NCI-H2081 treated with DMSO at 0.1 percent for 48 hours (cell line): ENCODE data around the gene PRPF6.
"Not testable (repeated sequence)": the region's sequence is repeated elsewhere in the genome, so short reads cannot be mapped to it uniquely, and the experiment has no call there.

ENCODE experiments used
- DNase-seq: peaks from one replicate; lab custom pipeline; 2025; lab: John Stamatoyannopoulos, UW

The PRPF6 gene

DNA sequence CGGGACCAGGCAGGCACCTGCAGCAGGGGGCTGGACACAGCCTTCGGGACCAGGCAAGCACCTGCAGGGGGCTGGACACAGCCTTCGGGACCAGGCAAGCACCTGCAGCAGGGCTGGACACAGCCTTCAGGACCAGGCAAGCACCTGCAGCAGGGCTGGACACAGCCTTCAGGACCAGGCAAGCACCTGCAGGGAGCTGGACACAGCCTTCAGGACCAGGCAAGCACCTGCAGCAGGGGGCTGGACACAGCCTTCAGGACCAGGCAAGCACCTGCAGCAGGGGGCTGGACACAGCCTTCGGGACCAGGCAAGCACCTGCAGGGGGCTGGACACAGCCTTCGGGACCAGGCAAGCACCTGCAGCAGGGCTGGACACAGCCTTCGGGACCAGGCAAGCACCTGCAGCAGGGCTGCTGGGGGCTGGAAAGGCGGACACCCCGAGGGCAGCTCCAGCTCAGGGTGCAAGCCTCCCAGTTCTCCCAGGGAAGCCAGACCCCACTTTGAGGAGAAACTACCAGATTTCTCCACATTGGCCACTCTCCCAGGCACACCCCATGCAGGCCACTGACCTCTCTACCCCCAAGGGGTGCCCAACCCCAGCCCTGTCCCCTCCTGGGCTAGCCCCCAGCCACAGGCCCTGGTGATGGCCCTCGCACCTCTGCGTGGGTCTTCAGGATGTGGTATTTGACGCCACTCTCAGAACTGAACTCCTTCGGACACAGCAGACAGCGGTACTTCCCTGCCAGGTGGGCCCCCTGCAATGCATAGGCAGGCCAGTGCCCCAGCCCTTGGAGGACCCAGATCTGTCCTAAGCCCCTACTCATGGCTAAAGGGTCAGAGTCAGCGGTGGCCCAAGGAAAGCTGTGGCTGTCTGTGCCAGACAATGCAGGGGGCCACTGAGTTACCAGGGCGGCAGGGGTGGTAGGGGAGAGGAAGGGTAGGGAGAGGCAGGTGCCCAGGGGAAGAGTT, 20.0 kb upstream of the PRPF6 start:
- DNase-seq: not testable (repeated sequence)

DNA sequence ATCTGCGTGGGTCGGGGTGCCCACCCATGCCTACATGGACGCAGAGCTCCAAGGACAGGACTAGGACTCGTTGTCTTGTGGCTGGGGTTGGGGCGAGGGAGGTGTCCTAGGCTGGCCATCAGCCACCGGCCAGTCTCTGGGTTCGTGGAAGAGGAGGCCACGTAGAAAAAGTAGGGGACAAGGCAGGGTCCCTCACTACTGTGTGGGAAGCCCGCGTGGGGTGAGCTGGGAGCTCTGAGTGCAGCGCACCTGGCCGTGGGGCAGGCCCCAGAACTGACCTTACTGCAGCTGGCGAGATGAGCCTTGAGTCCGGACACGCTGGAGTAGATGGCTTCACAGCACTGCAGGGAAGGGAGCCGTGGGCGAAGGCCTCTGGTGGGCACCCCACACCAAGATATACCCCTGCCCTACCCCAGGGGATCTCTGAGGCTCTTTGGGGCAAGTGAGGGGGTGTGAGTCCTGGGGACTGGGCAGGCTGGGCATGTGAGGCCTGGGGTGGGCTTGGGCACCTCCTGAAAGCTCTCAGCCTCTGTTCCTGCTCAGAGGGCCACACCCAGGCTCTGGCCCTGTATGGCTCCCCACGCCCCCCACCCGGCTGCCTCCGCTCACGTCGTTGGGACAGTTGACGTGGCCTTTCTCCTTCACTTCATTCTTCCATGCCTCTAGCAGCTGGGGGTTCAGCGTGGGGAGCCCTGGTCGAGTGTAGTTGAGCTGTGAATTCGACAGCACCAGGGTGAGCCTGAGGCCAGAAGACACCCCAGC, 19.1 kb upstream of the PRPF6 start:
- DNase-seq: no peak

DNA sequence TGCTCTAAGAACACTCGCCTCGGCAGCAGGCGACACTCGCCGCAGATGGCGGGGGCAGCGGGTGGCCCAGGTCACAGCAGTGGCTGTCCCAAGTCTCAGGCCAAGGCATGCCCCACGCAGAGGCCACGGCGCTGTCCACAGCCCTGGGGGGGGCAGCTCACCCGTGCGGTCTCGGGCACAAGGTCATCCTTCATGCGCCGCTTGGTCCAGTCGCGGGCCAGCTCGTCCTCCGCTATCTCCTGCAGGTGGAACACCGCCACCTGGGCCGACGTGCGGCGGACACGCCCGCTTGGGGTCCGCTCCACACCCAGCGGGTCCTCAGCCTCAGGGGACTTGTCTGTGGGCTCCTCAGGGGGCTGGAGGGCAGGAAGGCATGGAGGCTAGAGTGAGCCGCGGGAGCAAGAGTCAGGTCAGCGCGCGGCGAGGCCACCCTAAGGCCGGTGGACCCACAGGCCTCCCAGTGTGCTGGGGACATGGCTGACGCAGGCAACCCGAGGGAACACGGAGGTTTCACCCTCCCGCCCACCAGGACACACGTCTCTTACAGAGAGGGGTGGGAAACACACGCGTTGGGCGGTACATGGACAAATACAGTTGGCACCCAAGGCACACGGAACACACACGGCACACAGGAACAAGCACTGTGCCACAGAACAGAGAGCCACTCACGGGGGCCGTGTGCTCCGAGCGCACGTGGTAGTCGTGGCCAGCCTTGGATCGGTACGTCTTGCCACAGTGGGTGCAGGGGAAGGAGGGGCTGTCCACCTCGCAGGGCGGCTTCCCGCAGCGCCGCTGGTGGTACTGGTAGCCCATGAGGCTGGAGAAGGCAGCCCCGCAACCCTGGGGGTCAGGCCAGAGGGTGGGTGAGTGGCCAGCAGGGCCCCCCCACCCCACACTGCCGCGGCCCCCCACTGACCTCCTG, 18.2 kb upstream of the PRPF6 start:
- no peak for DNase-seq

DNA sequence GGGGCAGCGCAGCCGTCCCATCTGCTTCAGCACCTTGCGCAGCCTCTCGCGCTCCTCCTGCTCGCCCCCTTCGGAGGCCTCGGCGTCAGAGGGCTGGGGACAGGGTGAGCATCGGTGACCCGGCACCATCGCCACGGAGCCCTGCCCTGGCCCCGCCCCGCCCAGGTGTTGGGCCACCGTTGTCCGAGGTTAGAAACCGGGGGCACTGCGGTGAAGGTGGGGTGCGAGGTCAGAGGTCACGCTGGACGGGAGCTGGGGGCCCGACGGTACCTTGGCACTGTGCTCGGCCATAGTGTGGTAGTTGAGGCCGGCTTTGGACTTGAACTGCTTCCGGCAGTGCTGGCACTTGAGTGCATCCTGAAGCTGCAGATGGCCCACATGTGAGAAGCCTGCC, 17.6 kb upstream of the PRPF6 start:
- no peak for DNase-seq

DNA sequence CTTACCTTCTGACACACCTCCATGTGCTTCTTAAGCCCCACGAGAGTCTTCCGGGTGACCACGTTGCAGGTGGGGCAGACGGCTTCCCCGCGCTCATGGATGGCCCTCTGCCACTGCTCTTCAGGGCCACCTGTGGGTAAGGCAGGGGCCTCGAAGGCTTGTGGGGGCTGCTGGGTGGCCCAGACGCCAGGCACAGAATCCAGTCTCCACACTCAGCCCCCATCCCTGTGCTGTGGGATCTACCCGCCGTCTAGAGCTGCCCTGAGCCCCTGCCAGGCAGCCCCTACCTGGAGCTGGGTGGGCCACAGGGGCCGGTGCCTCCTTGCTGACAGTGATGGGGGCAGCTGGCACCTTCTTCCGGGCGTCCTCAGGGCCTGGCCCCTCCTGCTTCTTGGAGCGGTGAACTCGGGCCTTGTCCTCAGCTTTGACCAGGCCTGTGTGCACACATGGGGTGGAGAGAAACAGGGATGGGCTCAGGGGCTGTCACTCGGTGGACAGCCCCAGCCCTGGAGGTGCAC, 17.1 kb upstream of the PRPF6 start:
- no peak for DNase-seq

DNA sequence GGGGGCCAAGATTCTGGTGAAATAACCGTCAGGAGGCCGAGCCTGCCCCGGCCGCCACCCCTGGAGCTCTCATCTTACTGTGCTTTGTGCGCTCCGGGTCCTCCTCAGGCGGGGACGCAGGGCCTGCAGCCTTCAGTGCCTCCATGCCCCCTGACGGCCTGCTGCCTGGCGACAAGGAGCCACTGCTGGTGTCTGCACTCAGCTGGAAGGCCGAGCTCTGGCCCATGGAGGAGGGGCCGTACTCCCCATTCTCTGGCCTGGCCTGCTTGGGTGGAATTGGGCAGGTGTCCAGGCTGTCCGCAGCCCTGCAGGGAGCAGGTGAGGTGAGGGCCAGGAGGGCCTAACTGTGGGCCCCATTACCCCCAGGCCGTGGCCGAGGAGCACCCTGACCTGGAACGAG, 16.5 kb upstream of the PRPF6 start:
- no peak for DNase-seq

DNA sequence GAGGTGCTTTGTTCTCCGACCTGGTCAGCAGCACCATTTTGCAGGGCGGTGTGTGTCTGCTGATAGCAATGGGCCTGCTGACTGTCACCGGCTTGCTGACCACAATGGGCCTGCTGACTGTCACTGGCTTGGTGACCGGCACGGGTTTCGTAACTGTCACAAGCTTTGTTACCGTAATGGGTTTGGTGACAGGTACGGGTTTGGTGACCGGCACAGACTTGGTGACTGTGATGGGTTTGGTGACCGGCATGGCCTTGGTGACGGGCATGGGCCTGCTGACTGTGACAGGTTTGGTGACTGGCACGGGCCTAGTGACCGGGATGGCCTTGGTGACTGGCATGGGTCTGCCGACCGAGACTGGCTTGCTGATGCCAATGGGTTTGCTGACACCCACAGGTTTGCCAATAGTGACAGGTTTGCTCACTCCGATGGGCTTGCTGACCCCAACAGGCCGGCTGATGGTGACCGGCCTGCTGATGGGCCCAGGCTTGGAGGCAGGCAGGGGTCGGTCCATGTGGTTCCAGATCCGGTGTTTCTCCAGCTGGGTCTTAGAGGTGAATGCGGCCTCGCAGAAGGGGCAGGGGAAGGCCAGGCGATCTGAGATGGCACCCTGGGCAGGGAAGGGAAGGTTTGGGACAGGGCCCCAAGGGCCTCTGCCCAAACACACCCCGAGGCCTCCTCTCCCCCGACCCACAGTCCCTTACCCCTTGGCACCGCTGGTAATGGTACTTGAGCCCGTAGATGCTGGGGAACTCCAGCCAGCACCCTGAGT, 14.6 kb upstream of the PRPF6 start:
- no peak for DNase-seq

DNA sequence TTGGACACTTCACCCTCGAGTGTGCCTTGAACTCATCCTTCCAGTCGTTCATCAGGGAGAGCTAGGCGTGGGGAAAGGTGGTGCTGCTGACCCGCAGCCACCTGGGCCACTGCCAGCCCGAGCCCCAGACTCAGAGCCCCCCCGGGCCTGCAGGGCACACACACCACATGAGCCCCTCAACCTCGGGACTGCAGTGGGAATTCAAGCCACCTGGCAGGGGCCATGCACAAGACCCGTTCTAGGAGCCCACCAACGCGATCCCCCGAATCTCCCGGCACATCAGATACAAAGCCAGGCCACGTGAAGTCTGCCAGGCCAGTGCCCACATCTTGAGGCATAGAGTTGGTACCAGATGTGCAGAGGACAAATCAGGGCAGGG, 14.0 kb upstream of the PRPF6 start:
- DNase-seq: no peak

DNA sequence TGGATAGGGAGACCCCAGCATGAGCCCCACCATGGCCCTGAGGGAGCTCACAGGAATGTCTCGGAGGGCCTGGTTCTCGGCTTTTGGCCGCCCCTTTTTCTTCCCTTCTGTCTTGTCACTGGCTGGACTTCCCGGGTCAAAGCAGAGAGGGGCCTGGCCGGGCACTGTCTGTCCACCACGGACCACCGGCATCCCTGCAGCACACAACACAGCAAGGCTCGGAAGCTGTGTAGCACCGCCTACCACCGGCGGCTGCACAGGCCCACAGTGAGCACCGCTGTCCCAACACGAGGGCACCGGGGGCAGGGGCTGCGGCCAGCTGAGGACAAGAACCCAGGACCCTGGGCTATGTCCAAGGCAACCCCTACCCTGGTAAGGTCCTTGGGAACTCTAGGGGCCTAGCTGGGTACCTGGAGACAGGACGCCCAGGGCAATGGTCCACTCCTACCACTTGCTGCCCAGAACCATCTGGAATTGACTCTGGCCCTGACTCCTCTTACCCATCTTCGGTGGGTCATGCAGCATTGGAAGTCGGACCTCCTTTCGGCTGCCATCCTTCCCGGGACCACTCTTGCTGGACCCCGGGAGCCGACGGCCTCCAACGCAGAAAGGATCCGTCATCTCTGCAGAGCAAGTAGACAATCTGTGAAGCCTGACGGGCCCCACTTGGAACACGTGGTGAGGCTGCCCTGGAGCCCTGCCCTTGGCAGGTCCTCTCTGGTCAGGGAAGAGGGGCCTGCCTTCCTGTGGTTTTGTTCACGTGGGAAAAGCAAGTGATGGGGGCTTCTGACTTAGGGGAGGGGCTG, 13.4 kb upstream of the PRPF6 start:
- no peak for DNase-seq

DNA sequence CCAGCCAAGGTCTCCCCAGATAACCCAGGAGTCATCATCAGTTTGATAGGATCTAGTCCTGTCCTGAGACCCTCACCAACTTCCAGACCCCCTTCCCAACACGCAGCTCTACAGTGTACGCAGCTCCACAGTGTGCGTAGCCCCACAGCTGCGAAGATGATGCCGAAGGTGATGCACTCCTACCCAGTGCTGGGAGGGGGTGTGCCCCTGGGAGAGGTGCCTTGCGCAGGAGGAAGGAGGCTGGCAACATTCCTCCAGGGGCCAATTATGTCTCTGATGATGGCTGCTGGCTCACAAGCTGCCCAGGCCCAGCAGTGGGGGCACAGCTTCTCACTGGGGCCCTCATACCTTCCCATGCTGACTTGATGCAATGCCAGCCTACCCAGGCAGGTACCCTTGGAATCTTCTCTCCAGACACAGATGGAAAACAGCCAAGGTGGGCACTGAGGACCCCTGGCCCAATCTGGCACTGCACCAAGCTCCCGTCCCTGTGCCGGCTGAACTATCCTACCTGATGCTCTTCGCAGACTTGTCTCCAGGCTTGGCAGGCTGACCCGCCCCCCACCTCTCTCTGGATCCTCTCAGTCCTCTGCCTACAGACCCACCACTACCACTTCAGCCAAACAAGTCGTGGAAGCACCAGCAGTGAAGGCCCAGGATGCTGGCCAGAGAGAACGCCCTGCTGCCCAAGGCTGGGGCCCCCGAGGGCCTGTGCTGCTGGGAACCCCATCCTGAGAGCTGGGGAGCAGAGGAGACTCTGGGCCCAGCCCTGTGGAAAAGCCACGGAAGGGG, 12.6 kb upstream of the PRPF6 start:
- no peak for DNase-seq

DNA sequence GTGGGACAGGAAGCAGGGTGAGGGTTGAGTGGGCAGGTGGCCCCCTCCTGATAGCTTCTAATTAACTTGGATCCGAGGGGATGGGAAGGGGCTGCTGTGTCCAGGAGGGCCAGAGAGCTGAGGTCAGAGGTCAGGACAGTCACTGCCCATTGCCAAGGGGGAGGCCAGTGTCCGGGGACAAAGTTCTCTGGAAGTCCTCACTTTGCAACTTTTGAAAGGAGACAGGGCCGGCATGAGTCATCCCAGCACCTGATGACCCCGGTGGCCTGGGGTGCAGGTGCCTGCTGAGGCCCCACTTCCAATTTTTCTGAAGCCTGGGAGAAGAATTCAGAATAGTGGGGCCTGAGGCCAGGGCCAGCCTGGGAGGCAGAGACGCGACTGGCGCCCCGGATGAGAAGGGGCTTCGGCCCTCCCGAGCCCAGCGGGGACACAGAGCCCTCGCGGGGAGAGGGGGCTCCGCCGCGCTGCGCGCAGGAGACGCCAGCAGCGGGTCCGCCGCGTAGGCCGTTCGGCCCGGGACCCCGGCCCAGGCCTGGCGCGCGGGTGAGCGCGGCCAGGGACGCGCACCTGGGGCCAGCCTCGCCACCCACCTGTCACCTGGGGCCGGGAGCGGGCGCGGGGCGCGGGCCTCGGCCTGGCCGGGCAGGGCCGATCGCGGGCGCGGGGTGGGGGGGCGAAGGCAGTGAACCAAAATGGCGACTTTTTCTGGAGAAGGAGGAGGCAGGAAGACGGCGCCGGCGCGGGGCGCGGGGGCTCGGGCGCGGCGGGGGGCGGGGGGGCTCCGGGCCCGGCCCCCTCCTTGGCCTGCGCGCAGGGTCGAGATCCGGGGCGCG, 11.8 kb upstream of the PRPF6 start:
- DNase-seq: no peak

DNA sequence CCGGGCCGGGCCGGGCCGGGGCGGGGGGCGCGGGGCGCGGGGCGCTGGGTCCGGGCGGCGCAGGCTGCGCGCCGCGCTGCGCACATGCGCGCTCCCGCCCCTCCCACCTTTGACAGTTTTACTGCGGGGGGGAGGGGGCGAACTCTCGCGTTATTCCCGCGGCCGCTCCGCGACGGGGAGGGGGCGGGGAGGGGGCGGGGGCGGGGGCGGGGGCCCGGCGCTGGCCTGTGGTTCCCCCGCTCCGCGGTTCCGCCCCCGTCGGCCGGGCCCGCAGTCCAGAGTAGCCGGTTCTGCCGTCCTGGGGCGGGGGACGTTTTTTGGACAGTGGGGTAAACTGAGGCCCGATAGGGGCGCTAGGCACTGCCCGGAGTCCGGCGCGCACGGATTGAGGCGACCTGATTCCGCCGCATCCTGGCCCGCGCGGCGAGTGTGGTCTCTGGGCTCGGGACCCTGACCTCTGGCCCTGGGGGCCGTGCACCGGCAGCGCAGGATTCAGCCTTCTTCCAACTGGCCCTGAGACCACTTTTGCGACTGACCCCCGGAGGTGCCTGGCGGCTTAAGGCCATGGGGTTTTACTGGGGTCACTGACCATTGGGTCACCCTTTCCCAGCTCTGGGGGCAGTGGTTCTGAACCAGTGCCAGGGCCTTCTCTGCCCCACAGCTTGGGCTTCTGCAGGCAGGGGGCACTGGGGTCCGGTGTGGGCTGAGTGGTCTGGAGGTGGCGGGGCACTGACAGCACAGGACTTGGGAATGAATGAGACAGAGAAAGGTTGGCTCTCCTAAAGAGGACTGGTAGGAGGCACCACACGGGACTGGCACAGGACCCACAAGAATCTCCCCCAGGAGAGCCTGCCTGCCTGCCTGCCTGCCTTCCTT, 10.9 kb upstream of the PRPF6 start, which contains the start of gene ZNF512B:
Gene ZNF512B, minus strand, starts transcription at position 93 of the 876 bp plus-strand sequence. CDS start 1,980 bp downstream, outside the sequence.
- DNase-seq: no peak

DNA sequence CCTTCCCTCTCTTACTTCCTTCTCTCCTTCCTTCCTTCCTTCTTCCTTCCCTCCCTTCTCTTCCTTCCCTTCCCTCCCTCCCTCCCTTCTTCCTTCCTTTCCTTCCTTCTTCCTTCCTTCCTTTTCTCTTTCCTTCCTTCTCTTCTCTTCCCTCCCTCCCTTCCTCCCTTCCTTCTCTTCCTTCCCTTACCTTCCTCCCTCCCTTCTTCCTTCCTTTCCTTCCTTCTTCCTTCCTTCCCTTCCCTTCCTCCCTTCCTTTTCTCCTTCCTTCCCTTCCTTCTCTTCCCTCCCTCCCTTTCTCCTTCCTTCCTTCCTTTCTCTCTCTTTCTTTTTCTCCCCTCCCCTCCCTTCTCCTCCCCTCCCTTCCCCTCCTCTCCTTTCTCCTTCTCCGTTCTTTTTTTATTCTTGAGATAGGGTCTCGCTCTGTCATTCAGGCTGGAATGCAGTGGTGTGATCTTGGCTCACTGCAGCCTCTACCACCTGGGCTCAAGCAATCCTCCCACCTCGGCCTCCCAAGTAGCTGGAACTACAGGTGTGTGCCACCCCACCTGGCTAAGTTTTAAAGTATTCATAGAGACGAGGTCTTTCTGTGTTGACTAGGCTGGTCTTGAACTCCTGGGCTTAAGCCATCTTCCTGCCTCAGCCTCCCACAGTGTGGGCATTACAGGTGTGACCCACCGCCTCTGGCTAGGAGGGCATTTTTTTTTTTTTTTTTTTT, 10.1 kb upstream of the PRPF6 start:
- no peak for DNase-seq

DNA sequence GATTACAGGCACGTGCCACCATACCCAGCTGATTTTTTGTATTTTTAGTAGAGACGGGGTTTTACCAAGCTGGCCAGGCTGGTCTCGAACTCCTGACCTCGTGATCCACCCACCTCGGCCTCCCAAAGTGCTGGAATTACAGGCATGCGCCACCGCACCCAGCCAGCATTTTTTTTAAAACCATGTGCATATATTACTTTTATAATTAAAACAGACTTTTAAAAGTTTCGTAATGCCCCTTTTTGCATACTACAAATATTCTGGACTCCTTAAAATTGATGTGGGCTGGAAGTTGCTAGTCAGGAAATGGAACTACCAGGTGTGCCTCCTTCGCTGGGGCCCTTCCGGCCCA, 9.0 kb upstream of the PRPF6 start:
- not testable (repeated sequence) for DNase-seq

DNA sequence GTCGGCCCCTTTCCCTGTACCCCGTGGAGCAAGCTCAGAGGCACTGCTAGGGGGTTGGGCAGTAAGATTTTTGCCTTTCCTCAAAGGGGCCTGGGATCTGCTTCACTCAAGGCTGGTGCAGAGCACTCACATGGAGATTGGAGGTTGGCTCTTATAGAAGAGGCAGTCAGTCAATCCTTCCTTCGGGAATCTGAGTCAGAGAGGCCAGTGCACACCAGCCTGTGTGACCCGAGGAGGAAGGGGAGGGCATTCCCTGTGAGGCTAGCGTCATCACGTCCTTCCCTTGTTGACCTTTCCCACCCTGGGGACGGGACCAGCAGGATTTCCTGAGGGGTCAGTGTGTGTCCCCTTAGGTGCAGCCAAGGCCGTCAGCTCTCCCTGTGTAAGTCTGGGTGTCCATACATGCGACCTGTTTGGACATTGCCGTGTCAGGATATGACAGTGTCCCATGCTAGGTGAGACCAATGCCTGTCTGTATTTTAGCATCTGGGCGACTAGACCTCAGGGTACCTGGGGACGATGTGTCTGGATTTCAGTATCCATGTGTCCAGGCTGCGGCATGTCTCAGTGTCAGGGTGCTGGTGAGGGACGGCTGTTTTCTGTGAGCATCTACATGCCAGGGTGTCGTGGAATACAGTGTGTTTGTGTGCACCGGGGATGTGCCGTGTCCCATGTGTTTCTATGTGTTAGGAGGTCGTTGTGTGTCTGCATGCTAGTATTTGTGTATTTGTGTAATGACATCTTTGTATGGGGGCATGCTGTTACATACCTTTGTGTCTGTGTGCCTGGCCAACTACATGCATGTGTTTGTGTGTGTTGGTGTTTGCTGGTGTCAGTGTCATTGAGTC, 8.4 kb upstream of the PRPF6 start:
- no peak for DNase-seq

DNA sequence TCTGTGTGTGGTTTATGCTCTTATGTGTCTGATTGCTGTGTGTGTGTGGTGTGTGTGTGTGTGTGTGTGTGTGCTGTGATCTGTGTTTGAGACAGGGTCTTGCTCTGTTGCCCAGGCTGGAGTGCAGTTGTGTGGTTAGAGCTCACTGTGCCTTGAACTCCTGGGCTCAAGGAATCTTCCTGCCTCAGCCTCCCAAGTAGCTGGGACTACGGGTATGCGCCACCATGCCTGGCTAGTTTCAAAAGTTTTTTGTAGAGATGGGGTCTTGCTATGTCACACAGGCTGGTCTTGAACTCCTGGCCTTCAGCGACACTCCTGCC, 7.8 kb upstream of the PRPF6 start:
- DNase-seq: no peak
